Esophagus squamous epithelium (tissue), 4 donors: ENCODE data around the gene ASAP2.

Source experiments
- POLR2A ChIP-seq, 4 donors: fragments of 450-650 bp; IDR thresholded peaks; one replicate each; pipeline ENCODE4 v1.6.1; 2017; ENCODE audit warnings: antibody characterized with exemption in 4 of 4, mild to moderate bottlenecking in 4 of 4, moderate library complexity in 3 of 4
- TF ChIP-seq, protein P1 (sequence below), 6 experiments: fragments of 450-650 bp in 4 of 6; fragments of 200-600 bp in 2 of 6; sonication (generic) in 2 of 6; IDR thresholded peaks; one replicate each; pipeline ENCODE4 v1.5.1; 2016 to 2019; ENCODE audit warnings: antibody characterized with exemption in 6 of 6, mild to moderate bottlenecking in 4 of 6, moderate library complexity in 4 of 6

- TF ChIP-seq POLR2A (IDR thresholded peaks at IDR 0.05), result no peak
- TF ChIP-seq, protein P1, sequence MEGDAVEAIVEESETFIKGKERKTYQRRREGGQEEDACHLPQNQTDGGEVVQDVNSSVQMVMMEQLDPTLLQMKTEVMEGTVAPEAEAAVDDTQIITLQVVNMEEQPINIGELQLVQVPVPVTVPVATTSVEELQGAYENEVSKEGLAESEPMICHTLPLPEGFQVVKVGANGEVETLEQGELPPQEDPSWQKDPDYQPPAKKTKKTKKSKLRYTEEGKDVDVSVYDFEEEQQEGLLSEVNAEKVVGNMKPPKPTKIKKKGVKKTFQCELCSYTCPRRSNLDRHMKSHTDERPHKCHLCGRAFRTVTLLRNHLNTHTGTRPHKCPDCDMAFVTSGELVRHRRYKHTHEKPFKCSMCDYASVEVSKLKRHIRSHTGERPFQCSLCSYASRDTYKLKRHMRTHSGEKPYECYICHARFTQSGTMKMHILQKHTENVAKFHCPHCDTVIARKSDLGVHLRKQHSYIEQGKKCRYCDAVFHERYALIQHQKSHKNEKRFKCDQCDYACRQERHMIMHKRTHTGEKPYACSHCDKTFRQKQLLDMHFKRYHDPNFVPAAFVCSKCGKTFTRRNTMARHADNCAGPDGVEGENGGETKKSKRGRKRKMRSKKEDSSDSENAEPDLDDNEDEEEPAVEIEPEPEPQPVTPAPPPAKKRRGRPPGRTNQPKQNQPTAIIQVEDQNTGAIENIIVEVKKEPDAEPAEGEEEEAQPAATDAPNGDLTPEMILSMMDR (IDR thresholded peaks at IDR 0.05), result no peak
Observed at GRCh38 chr2:9424447-9425164, 218.0 kb downstream of the ASAP2 start.
